ENCODE data around the gene SNURF. TPM values are rescaled to one million over a fixed set of nuclear protein-coding genes. Genes with fewer than 3 reads are reported as not detected.
"Not testable (repeated sequence)": the region's sequence is repeated elsewhere in the genome, so short reads cannot be mapped to it uniquely, and the experiment has no call there.

SNURF gene
- total RNA-seq, 2 experiments from 2014 or later: 6.8 TPM; not detected in 1

- Histone ChIP-seq H3K4me3 (ENCODE audit: low read depth, low read length, poor library complexity, severe bottlenecking) (no peak overlapping the region), H3K36me3 (ENCODE audit: insufficient read depth, low read length) (no peaks in the 10 kb centered on the region), H3K9me2 (ENCODE audit: insufficient read depth, low read length) (no peaks in the 10 kb centered on the region), H2AFZ (ENCODE audit: low read length) (no peak overlapping the region), H3K79me2 (ENCODE audit: insufficient read depth, low read depth, low read length) (no peaks in the 10 kb centered on the region), H3K4me1 (ENCODE audit: insufficient read depth, low read length, poor library complexity, severe bottlenecking) (no peaks in the 10 kb centered on the region), H3K27ac (ENCODE audit: low read depth, low read length, poor library complexity, severe bottlenecking) (no peak overlapping the region), H4K20me1 (ENCODE audit: insufficient read depth, low read length) (no peaks in the 10 kb centered on the region), H3K9me3 (ENCODE audit: low read length) (peaks cover 5% of the 10 kb centered on the region; the same call in 1 of the 2 replicates), H3K4me2 (ENCODE audit: low read length) (no peak overlapping the region)
- intact Hi-C loops (cut with micrococcal nuclease; ENCODE audit: unreplicated experiment): no loop called here
- ChIA-PET POLR2A (no interaction called here), CTCF (ENCODE audit: unreplicated experiment) (no interaction called here)
- DNase-seq (ENCODE audit: low spot score): no peak
- BruUV-seq (replicated peaks): no TSS peak
- no peak for TF ChIP-seq EZH2phosphoT487 (IDR thresholded peaks at IDR 0.05; ENCODE audit: borderline replicate concordance, low read depth, low read length)
- TF ChIP-seq CTCF (conservative IDR thresholded peaks at IDR 0.05; ENCODE audit: low read length): no peak
Measured at GRCh38 chr15:24917431-24917830, 37.4 kb upstream of the SNURF start.

GRCh38 chr15:24919446-24919845 lies 35.3 kb upstream of the SNURF start:
- Histone ChIP-seq H4K20me1 (ENCODE audit: insufficient read depth, low read length) (no peaks in the 10 kb centered on the region), H3K9me2 (ENCODE audit: insufficient read depth, low read length) (no peaks in the 10 kb centered on the region), H3K4me1 (ENCODE audit: insufficient read depth, low read length, poor library complexity, severe bottlenecking) (no peaks in the 10 kb centered on the region), H2AFZ (ENCODE audit: low read length) (no peak overlapping the region), H3K4me3 (ENCODE audit: low read depth, low read length, poor library complexity, severe bottlenecking) (no peak overlapping the region), H3K9me3 (ENCODE audit: low read length) (peaks cover 5% of the 10 kb centered on the region; the same call in 1 of the 2 replicates), H3K4me2 (ENCODE audit: low read length) (no peak overlapping the region), H3K79me2 (ENCODE audit: insufficient read depth, low read depth, low read length) (no peaks in the 10 kb centered on the region), H3K36me3 (ENCODE audit: insufficient read depth, low read length) (no peaks in the 10 kb centered on the region), H3K27ac (ENCODE audit: low read depth, low read length, poor library complexity, severe bottlenecking) (no peak overlapping the region)
- ChIA-PET CTCF (ENCODE audit: unreplicated experiment) (no interaction called here), POLR2A (interaction anchor here (0.6 kb wide), 1 partner anchor 81 kb away, joined by 3 read pairs; no protein-coding TSS in a partner anchor)
- no TSS peak for BruUV-seq (replicated peaks)
- no peak for DNase-seq (ENCODE audit: low spot score)
- TF ChIP-seq EZH2phosphoT487 (IDR thresholded peaks at IDR 0.05; ENCODE audit: borderline replicate concordance, low read depth, low read length) (no peak), CTCF (conservative IDR thresholded peaks at IDR 0.05; ENCODE audit: low read length) (no peak)
- intact Hi-C loops (cut with micrococcal nuclease; ENCODE audit: unreplicated experiment): no loop called here

- intact Hi-C loops (cut with micrococcal nuclease; ENCODE audit: unreplicated experiment); H3K9me2 ChIP-seq (ENCODE audit: insufficient read depth, low read length); H3K4me2 ChIP-seq (ENCODE audit: low read length); H3K4me1 ChIP-seq (ENCODE audit: insufficient read depth, low read length, poor library complexity, severe bottlenecking); H3K27ac ChIP-seq (ENCODE audit: low read depth, low read length, poor library complexity, severe bottlenecking); H3K79me2 ChIP-seq (ENCODE audit: insufficient read depth, low read depth, low read length); DNase-seq (ENCODE audit: low spot score); H3K9me3 ChIP-seq (ENCODE audit: low read length); H3K36me3 ChIP-seq (ENCODE audit: insufficient read depth, low read length); H3K4me3 ChIP-seq (ENCODE audit: low read depth, low read length, poor library complexity, severe bottlenecking); BruUV-seq (replicated peaks); H2AFZ ChIP-seq (ENCODE audit: low read length); H4K20me1 ChIP-seq (ENCODE audit: insufficient read depth, low read length); CTCF ChIA-PET (ENCODE audit: unreplicated experiment): not testable (repeated sequence)
- POLR2A ChIA-PET: interaction anchor here (0.6 kb wide), 1 partner anchor 57 kb away, joined by 4 read pairs; no protein-coding TSS in a partner anchor
Measured at GRCh38 chr15:24922781-24923180, 32.0 kb upstream of the SNURF start.
